CD8-positive, alpha-beta memory T cell (primary cell): Measurements from ENCODE around the gene RNF13. TPM values are rescaled to one million over a fixed set of nuclear protein-coding genes. Genes with fewer than 3 reads are reported as not detected.
A peak's percentile ranks its signal among the peaks of the same experiment; 100 is the strongest.
"Not testable (repeated sequence)": the region's sequence is repeated elsewhere in the genome, so short reads cannot be mapped to it uniquely, and the experiment has no call there.

Experiments
- CTCF ChIA-PET: fragments of 350-600 bp; sonication (Branson Sonifier 250); formaldehyde crosslinking; loops from one replicate; lab custom pipeline; 2021; ENCODE audit warnings: antibody characterized with exemption; lab: Charles Lee
- POLR2A ChIA-PET: fragments of 350-600 bp; sonication (Branson Sonifier 250); formaldehyde crosslinking; loops from one replicate; lab custom pipeline; 2021; ENCODE audit warnings: antibody characterized with exemption; lab: Charles Lee
- DNase-seq, 5 donors: peaks; one replicate each; pipeline versions ENCODE4 v3.0.0 to v3.0.0-alpha.2; 2020 to 2022; ENCODE audit warnings: mixed read lengths in 1 of 5
- H3K27ac ChIP-seq: one replicate; pipeline ENCODE4 v1.7.0; 2013; ENCODE audit warnings: low read depth, mild to moderate bottlenecking, low read length, moderate library complexity
- H3K27me3 ChIP-seq: 2 replicates; pipeline ENCODE4 v1.7.0; 2013; ENCODE audit warnings: low read length, mild to moderate bottlenecking; ENCODE audit not compliant: insufficient read depth, poor library complexity, severe bottlenecking
- H3K36me3 ChIP-seq: 2 replicates; pipeline ENCODE4 v1.7.0; 2013; ENCODE audit warnings: mild to moderate bottlenecking, low read length, moderate library complexity; ENCODE audit not compliant: insufficient read depth
- H3K4me1 ChIP-seq: 2 replicates; pipeline ENCODE4 v1.7.0; 2013; ENCODE audit warnings: mild to moderate bottlenecking, low read length, moderate library complexity; ENCODE audit not compliant: insufficient read depth
- H3K4me3 ChIP-seq: 2 replicates; pipeline ENCODE4 v1.7.0; 2013; ENCODE audit warnings: mild to moderate bottlenecking, low read length
- H3K9me3 ChIP-seq: 2 replicates; pipeline ENCODE4 v1.7.0; 2013; ENCODE audit warnings: mild to moderate bottlenecking, low read length
- H3K27ac Mint-ChIP-seq, 8 donors: one replicate each; pipeline ENCODE4 v1.8.0; 2020 to 2021; ENCODE audit warnings: mixed read lengths in 8 of 8, mild to moderate bottlenecking in 6 of 8, inconsistent platforms in 3 of 8, moderate library complexity in 3 of 8
- H3K27me3 Mint-ChIP-seq, 2 donors: one replicate each; pipeline ENCODE4 v1.8.0; 2020 to 2021; ENCODE audit warnings: mixed read lengths in 2 of 2, mild to moderate bottlenecking in 1 of 2, moderate library complexity in 1 of 2
- H3K36me3 Mint-ChIP-seq, 3 donors: one replicate each; pipeline ENCODE4 v1.8.0; 2020 to 2021; ENCODE audit warnings: mixed read lengths in 3 of 3, inconsistent platforms in 1 of 3, mild to moderate bottlenecking in 1 of 3
- H3K4me1 Mint-ChIP-seq, 3 donors: one replicate each; pipeline ENCODE4 v1.8.0; 2020 to 2021; ENCODE audit warnings: mixed read lengths in 3 of 3, inconsistent platforms in 1 of 3, mild to moderate bottlenecking in 1 of 3
- H3K4me3 Mint-ChIP-seq, 7 donors: one replicate each; pipeline ENCODE4 v1.8.0; 2020 to 2021; ENCODE audit warnings: mixed read lengths in 7 of 7, mild to moderate bottlenecking in 6 of 7, moderate library complexity in 4 of 7, inconsistent platforms in 2 of 7
- H3K9me3 Mint-ChIP-seq, 5 donors: one replicate each; pipeline ENCODE4 v1.8.0; 2020 to 2022; ENCODE audit warnings: mixed read lengths in 5 of 5, mild to moderate bottlenecking in 3 of 5, moderate library complexity in 2 of 5, inconsistent platforms in 1 of 5
- polyA plus RNA-seq: library from polyadenylated mRNA; unstranded; fragments of 300-500 nt; fragmentation: Illumina TruSeq; gene quantifications from one replicate; pipeline ENCODE4 v1.2.3, GENCODE V29; 2021
- total RNA-seq, 2 experiments: library from RNA; stranded (reverse); gene quantifications; one replicate each; pipeline ENCODE4 v1.2.3, GENCODE V29; 2021

Gene RNF13
- total and polyA plus RNA-seq, 3 experiments from 2014 or later = 33.5 to 110 (median 33.6) TPM

GRCh38 chr3:149943966-149944365 is 131.0 kb downstream of the RNF13 start:
- H3K9me3 ChIP-seq, H3K4me3 ChIP-seq, H3K27me3 Mint-ChIP-seq, H3K27ac Mint-ChIP-seq, H3K9me3 Mint-ChIP-seq, H3K27me3 ChIP-seq, CTCF ChIA-PET, H3K27ac ChIP-seq, POLR2A ChIA-PET, DNase-seq, H3K4me1 ChIP-seq, H3K36me3 ChIP-seq, H3K4me3 Mint-ChIP-seq: not testable (repeated sequence)
- Mint-ChIP-seq H3K4me1 (peaks cover 24 to 41% (median 32%) of the 10 kb centered on the region in 3 donors), H3K36me3 (peaks cover 19 to 41% (median 25%) of the 10 kb centered on the region in 3 donors)

GRCh38 chr3:149947231-149947630 is 134.2 kb downstream of the RNF13 start:
- no peaks in the 10 kb centered on the region for H3K4me1 ChIP-seq
- peaks cover 20 to 48% (median 47%) of the 10 kb centered on the region in 3 donors for H3K4me1 Mint-ChIP-seq
- H3K36me3 ChIP-seq = no peaks in the 10 kb centered on the region
- H3K9me3 Mint-ChIP-seq = peaks cover 0 to 8% (median 2%) of the 10 kb centered on the region in 5 donors
- H3K27ac Mint-ChIP-seq = no peak overlapping the region
- H3K9me3 ChIP-seq = no peaks in the 10 kb centered on the region
- ChIA-PET CTCF (interaction anchor here (2.5 kb wide), 1 partner anchor 9 kb away, joined by 6 read pairs; no protein-coding TSS in a partner anchor), POLR2A (no interaction called here)
- H3K36me3 Mint-ChIP-seq = peaks cover 15 to 47% (median 21%) of the 10 kb centered on the region in 3 donors
- no peak overlapping the region for H3K27ac ChIP-seq
- no peak overlapping the region for H3K4me3 Mint-ChIP-seq
- no peak for DNase-seq
- no peak overlapping the region for H3K4me3 ChIP-seq
- H3K27me3 Mint-ChIP-seq = no peaks in the 10 kb centered on the region
- no peaks in the 10 kb centered on the region for H3K27me3 ChIP-seq

- Histone ChIP-seq H3K27ac (no peak overlapping the region), H3K9me3 (no peaks in the 10 kb centered on the region), H3K27me3 (no peaks in the 10 kb centered on the region), H3K4me3 (no peak overlapping the region), H3K4me1 (peaks cover under 1% of the 10 kb centered on the region), H3K36me3 (no peaks in the 10 kb centered on the region)
- CTCF ChIA-PET = no interaction called here
- Mint-ChIP-seq H3K4me3 (no peak overlapping the region), H3K27ac (peak overlapping the region in 1 of 8 donors; percentile 26), H3K36me3 (peaks cover 4 to 33% (median 10%) of the 10 kb centered on the region in 3 donors), H3K4me1 (peaks cover 29 to 54% (median 52%) of the 10 kb centered on the region in 3 donors), H3K9me3 (peaks cover 0 to 3% (median 0%) of the 10 kb centered on the region in 5 donors), H3K27me3 (no peaks in the 10 kb centered on the region)
- DNase-seq = no peak
- POLR2A ChIA-PET = no interaction called here
Measured at GRCh38 chr3:149949181-149949580, 136.2 kb downstream of the RNF13 start.

- Histone ChIP-seq H3K4me3 (no peak overlapping the region), H3K27me3 (no peaks in the 10 kb centered on the region), H3K9me3 (no peaks in the 10 kb centered on the region), H3K36me3 (no peaks in the 10 kb centered on the region), H3K4me1 (peaks cover 7% of the 10 kb centered on the region), H3K27ac (no peak overlapping the region)
- CTCF ChIA-PET = interaction anchor here (1.3 kb wide), 2 partner anchors 18 to 265 kb away, joined by 3 read pairs; no protein-coding TSS in a partner anchor
- Mint-ChIP-seq H3K27ac (peak overlapping the region in 3 of 8 donors; percentile 15 to 44 (median 30)), H3K27me3 (peaks cover 0 to 2% of the 10 kb centered on the region in 2 donors), H3K4me3 (no peak overlapping the region), H3K36me3 (peaks cover 0 to 25% (median 3%) of the 10 kb centered on the region in 3 donors), H3K4me1 (peaks cover 24 to 38% (median 37%) of the 10 kb centered on the region in 3 donors), H3K9me3 (no peaks in the 10 kb centered on the region)
- DNase-seq = no peak
- POLR2A ChIA-PET = no interaction called here
Measured at GRCh38 chr3:149954812-149955211, 141.8 kb downstream of the RNF13 start.

- ChIA-PET POLR2A (no interaction called here), CTCF (interaction anchor here (1.3 kb wide), 2 partner anchors 18 to 265 kb away, joined by 3 read pairs; no protein-coding TSS in a partner anchor)
- no peak for DNase-seq
- no peak overlapping the region for H3K4me3 ChIP-seq
- no peaks in the 10 kb centered on the region for H3K36me3 ChIP-seq
- Mint-ChIP-seq H3K27ac (no peak overlapping the region), H3K4me3 (no peak overlapping the region), H3K27me3 (peaks cover 0 to 2% of the 10 kb centered on the region in 2 donors), H3K9me3 (no peaks in the 10 kb centered on the region), H3K4me1 (peaks cover 21 to 38% (median 33%) of the 10 kb centered on the region in 3 donors), H3K36me3 (peaks cover 0 to 23% (median 3%) of the 10 kb centered on the region in 3 donors)
- H3K4me1 ChIP-seq = peaks cover 7% of the 10 kb centered on the region
- H3K27ac ChIP-seq = no peak overlapping the region
- H3K9me3 ChIP-seq = no peaks in the 10 kb centered on the region
- H3K27me3 ChIP-seq = no peaks in the 10 kb centered on the region
Measured at GRCh38 chr3:149955449-149955848, 142.4 kb downstream of the RNF13 start.

GRCh38 chr3:149957361-149958125 is 144.5 kb downstream of the RNF13 start:
- peaks cover 7% of the 10 kb centered on the region for H3K4me1 ChIP-seq
- no peak overlapping the region for H3K4me3 Mint-ChIP-seq
- peaks cover 0 to 17% (median 4%) of the 10 kb centered on the region in 3 donors for H3K36me3 Mint-ChIP-seq
- H3K9me3 ChIP-seq = no peaks in the 10 kb centered on the region
- H3K27ac ChIP-seq = no peak overlapping the region
- H3K9me3 Mint-ChIP-seq = no peaks in the 10 kb centered on the region
- POLR2A ChIA-PET = no interaction called here
- no peak for DNase-seq
- no peaks in the 10 kb centered on the region for H3K27me3 ChIP-seq
- no peaks in the 10 kb centered on the region for H3K36me3 ChIP-seq
- peaks cover 21 to 27% (median 23%) of the 10 kb centered on the region in 3 donors for H3K4me1 Mint-ChIP-seq
- CTCF ChIA-PET = interaction anchor here (1.3 to 1.7 kb wide), 3 partner anchors 9 to 22 kb away, joined by 3 to 8 read pairs (median 4); no protein-coding TSS in a partner anchor
- peaks cover 0 to 2% of the 10 kb centered on the region in 2 donors for H3K27me3 Mint-ChIP-seq
- H3K27ac Mint-ChIP-seq = no peak overlapping the region
- H3K4me3 ChIP-seq = no peak overlapping the region

GRCh38 chr3:149958171-149958796 is 145.3 kb downstream of the RNF13 start:
- no peak for DNase-seq
- no peaks in the 10 kb centered on the region for H3K27me3 ChIP-seq
- H3K4me1 Mint-ChIP-seq = peaks cover 17 to 22% (median 18%) of the 10 kb centered on the region in 3 donors
- peaks cover 0 to 17% (median 4%) of the 10 kb centered on the region in 3 donors for H3K36me3 Mint-ChIP-seq
- no peaks in the 10 kb centered on the region for H3K9me3 Mint-ChIP-seq
- no peak overlapping the region for H3K4me3 Mint-ChIP-seq
- no peak overlapping the region for H3K27ac Mint-ChIP-seq
- no peak overlapping the region for H3K4me3 ChIP-seq
- H3K36me3 ChIP-seq = no peaks in the 10 kb centered on the region
- POLR2A ChIA-PET = no interaction called here
- H3K9me3 ChIP-seq = no peaks in the 10 kb centered on the region
- peaks cover 7% of the 10 kb centered on the region for H3K4me1 ChIP-seq
- H3K27me3 Mint-ChIP-seq = peaks cover 0 to 2% of the 10 kb centered on the region in 2 donors
- no peak overlapping the region for H3K27ac ChIP-seq
- CTCF ChIA-PET = interaction anchor here (1.3 to 1.7 kb wide), 3 partner anchors 9 to 22 kb away, joined by 3 to 8 read pairs (median 4); no protein-coding TSS in a partner anchor
